VCaP (cell line): ENCODE data around the gene PFDN2.

Experiments used
- H3K27ac ChIP-seq: fragments of 450-650 bp; 2 replicates; pipeline ENCODE4 v1.5.1; 2017
- CTCF ChIP-seq: fragments of 450-650 bp; conservative IDR thresholded peaks from 2 replicates; pipeline ENCODE4 v1.5.1; 2017; ENCODE audit warnings: mild to moderate bottlenecking, moderate library complexity

Gene PFDN2

GRCh38 chr1:161133220-161133740, 15.4 kb upstream of the PFDN2 start:
- H3K27ac ChIP-seq, result peak overlapping the region; percentile 96
- no peak for TF ChIP-seq CTCF

- peak within 1 kb of the TSS; percentile 96 for H3K27ac ChIP-seq
- TF ChIP-seq CTCF, result 0 out of 2 replicates have a peak, but pooled peaks have one; percentile 16
Observed at GRCh38 chr1:161132410-161133219, 14.8 kb upstream of the PFDN2 start, which contains the start of gene DEDD. TSS of gene DEDD (minus strand) at chr1:161132667. CDS start at chr1:161124462, 8,205 bp downstream.

- H3K27ac ChIP-seq, result peak overlapping the region; percentile 96
- no peak for TF ChIP-seq CTCF
Observed at GRCh38 chr1:161131523-161132409, 13.9 kb upstream of the PFDN2 start.

GRCh38 chr1:161130266-161130665, 12.4 kb upstream of the PFDN2 start:
- no peak for TF ChIP-seq CTCF
- H3K27ac ChIP-seq, result no peak overlapping the region

- no peak for TF ChIP-seq CTCF
- H3K27ac ChIP-seq, result no peak overlapping the region
Observed at GRCh38 chr1:161128591-161129420, 11.0 kb upstream of the PFDN2 start.

GRCh38 chr1:161127649-161128048, 9.8 kb upstream of the PFDN2 start:
- H3K27ac ChIP-seq, result no peak overlapping the region
- no peak for TF ChIP-seq CTCF
